Gastrocnemius medialis (tissue), 4 donors: ENCODE measurements around the gene INPP5B. TPM values are rescaled to one million over a fixed set of nuclear protein-coding genes. Genes with fewer than 3 reads are reported as not detected.

Experiments used
- ATAC-seq, 2 donors: fragments of 150-250 bp; one replicate each; pipeline ENCODE4 v1.9.1; 2016
- DNase-seq, 2 donors: peaks; one replicate each; pipeline ENCODE4 v3.0.0-alpha.2; 2019
- H3K27ac ChIP-seq, 4 donors: fragments of 200-600 bp; sonication (generic); 1 replicate in 1 of 4; 2 replicates in 3 of 4; pipeline ENCODE4 v1.5.1; 2016 to 2018; ENCODE audit warnings: mild to moderate bottlenecking in 2 of 4, moderate library complexity in 1 of 4
- H3K27me3 ChIP-seq, 3 donors: fragments of 200-600 bp; sonication (generic) in 2 of 3; 1 replicate in 1 of 3; 2 replicates in 2 of 3; pipeline versions ENCODE4 v1.5.1 to v1.6.0; 2016 to 2019; ENCODE audit warnings: mild to moderate bottlenecking in 1 of 3, moderate library complexity in 1 of 3
- H3K36me3 ChIP-seq, 2 donors: fragments of 200-600 bp; sonication (generic) in 1 of 2; one replicate each; pipeline ENCODE4 v1.5.1; 2017 to 2018
- H3K4me1 ChIP-seq, 2 donors: fragments of 200-600 bp; sonication (generic) in 1 of 2; one replicate each; pipeline ENCODE4 v1.5.1; 2016 to 2017; ENCODE audit warnings: mild to moderate bottlenecking in 2 of 2
- H3K4me3 ChIP-seq, 4 donors: fragments of 200-600 bp; sonication (generic) in 3 of 4; 1 replicate in 1 of 4; 2 replicates in 3 of 4; pipeline ENCODE4 v1.5.1; 2016 to 2019; ENCODE audit warnings: mild to moderate bottlenecking in 2 of 4
- H3K9me3 ChIP-seq, 3 donors: fragments of 200-600 bp; sonication (generic) in 2 of 3; 1 replicate in 1 of 3; 2 replicates in 2 of 3; pipeline ENCODE4 v1.5.1; 2016 to 2019
- POLR2A ChIP-seq, 2 donors: fragments of 450-650 bp; IDR thresholded peaks; one replicate each; pipeline ENCODE4 v1.6.1; 2017; ENCODE audit warnings: antibody characterized with exemption in 2 of 2, mild to moderate bottlenecking in 2 of 2, moderate library complexity in 2 of 2
- in situ Hi-C, 4 donors: fragments of 200-750 bp; cut with MboI; loops; one replicate each; pipeline versions ENCODE4 v1.15.0 to v1.8.0; 2017; ENCODE audit warnings: low sequenced_read_pairs in 4 of 4
- intact Hi-C: fragments of 100-400 bp; cut with DNase I; formaldehyde crosslinking; loops from one replicate; pipeline ENCODE4 v1.15.1; 2023; ENCODE audit warnings: low total_unique reads
- total RNA-seq, 4 donors: library from RNA; depleted of rRNA; stranded (reverse); fragments of >200 nt; gene quantifications; one replicate each; pipeline versions ENCODE4 v1.1.0 to v1.2.3, GENCODE V29; 2016
- TF ChIP-seq, protein P1 (sequence below), 5 experiments: fragments of 450-650 bp in 3 of 5; fragments of 200-600 bp in 2 of 5; sonication (generic) in 2 of 5; IDR thresholded peaks in 4 of 5; conservative IDR thresholded peaks in 1 of 5; 1 replicate in 4 of 5; 2 replicates in 1 of 5; pipeline ENCODE4 v1.5.1; 2016 to 2019; ENCODE audit warnings: antibody characterized with exemption in 5 of 5, mild to moderate bottlenecking in 3 of 5, moderate library complexity in 3 of 5

Gene INPP5B
- total RNA-seq, 4 donors from 2014 or later: 6.8 to 13.4 (median 10.1) TPM

GRCh38 chr1:37945743-37946702 lies 830 bp downstream of the INPP5B start:
- Histone ChIP-seq H3K36me3 (peaks cover 0 to 31% of the 10 kb centered on the region in 2 donors), H3K27me3 (no peaks in the 10 kb centered on the region), H3K27ac (peak overlapping the region; percentile 82 to 94 (median 90)), H3K4me1 (peaks cover 10 to 23% of the 10 kb centered on the region in 2 donors), H3K9me3 (no peaks in the 10 kb centered on the region), H3K4me3 (peak overlapping the region; percentile 63 to 87 (median 78))
- DNase-seq: peak; percentile 39 to 74
- peak; percentile 41 to 42 for ATAC-seq
- in situ Hi-C loops: no loop called here
- TF ChIP-seq POLR2A (IDR thresholded peaks at IDR 0.05): no peak
- TF ChIP-seq, protein P1, sequence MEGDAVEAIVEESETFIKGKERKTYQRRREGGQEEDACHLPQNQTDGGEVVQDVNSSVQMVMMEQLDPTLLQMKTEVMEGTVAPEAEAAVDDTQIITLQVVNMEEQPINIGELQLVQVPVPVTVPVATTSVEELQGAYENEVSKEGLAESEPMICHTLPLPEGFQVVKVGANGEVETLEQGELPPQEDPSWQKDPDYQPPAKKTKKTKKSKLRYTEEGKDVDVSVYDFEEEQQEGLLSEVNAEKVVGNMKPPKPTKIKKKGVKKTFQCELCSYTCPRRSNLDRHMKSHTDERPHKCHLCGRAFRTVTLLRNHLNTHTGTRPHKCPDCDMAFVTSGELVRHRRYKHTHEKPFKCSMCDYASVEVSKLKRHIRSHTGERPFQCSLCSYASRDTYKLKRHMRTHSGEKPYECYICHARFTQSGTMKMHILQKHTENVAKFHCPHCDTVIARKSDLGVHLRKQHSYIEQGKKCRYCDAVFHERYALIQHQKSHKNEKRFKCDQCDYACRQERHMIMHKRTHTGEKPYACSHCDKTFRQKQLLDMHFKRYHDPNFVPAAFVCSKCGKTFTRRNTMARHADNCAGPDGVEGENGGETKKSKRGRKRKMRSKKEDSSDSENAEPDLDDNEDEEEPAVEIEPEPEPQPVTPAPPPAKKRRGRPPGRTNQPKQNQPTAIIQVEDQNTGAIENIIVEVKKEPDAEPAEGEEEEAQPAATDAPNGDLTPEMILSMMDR (IDR thresholded peaks at IDR 0.05 in 4 of 5, conservative IDR thresholded peaks at IDR 0.05 in 1 of 5): no peak
- intact Hi-C loops: loop anchor here (1.0 to 5.0 kb wide), 3 partner anchors 14 to 134 kb away; no protein-coding TSS in a partner anchor

- H3K27me3 ChIP-seq: no peaks in the 10 kb centered on the region
- no peak for DNase-seq
- no peaks in the 10 kb centered on the region for H3K9me3 ChIP-seq
- peaks cover 0 to 39% of the 10 kb centered on the region in 2 donors for H3K36me3 ChIP-seq
- peak overlapping the region in 3 of 4 donors; percentile 89 to 94 (median 92) for H3K27ac ChIP-seq
- peak overlapping the region in 1 of 4 donors; percentile 85 for H3K4me3 ChIP-seq
- intact Hi-C loops: loop anchor here (5.0 kb wide), 2 partner anchors 82 to 133 kb away; no protein-coding TSS in a partner anchor
- H3K4me1 ChIP-seq: peaks cover 10 to 23% of the 10 kb centered on the region in 2 donors
- in situ Hi-C loops: no loop called here
- ATAC-seq: no peak
- no peak for TF ChIP-seq POLR2A (IDR thresholded peaks at IDR 0.05)
Measured at GRCh38 chr1:37945251-37945650, 1.6 kb downstream of the INPP5B start.

- Histone ChIP-seq H3K36me3 (peaks cover 0 to 43% of the 10 kb centered on the region in 2 donors), H3K9me3 (no peaks in the 10 kb centered on the region), H3K4me1 (peaks cover 10 to 23% of the 10 kb centered on the region in 2 donors), H3K27me3 (no peaks in the 10 kb centered on the region), H3K27ac (peak overlapping the region in 3 of 4 donors; percentile 89 to 94 (median 92)), H3K4me3 (no peak overlapping the region)
- DNase-seq: no peak
- ATAC-seq: no peak
- intact Hi-C loops (loop anchor here (5.0 kb wide), 2 partner anchors 82 to 133 kb away; no protein-coding TSS in a partner anchor), in situ Hi-C loops (no loop called here)
- TF ChIP-seq, protein P1 (IDR thresholded peaks at IDR 0.05 in 4 of 5, conservative IDR thresholded peaks at IDR 0.05 in 1 of 5): no peak
- no peak for TF ChIP-seq POLR2A (IDR thresholded peaks at IDR 0.05)
Measured at GRCh38 chr1:37944816-37945215, 2.0 kb downstream of the INPP5B start.

DNA sequence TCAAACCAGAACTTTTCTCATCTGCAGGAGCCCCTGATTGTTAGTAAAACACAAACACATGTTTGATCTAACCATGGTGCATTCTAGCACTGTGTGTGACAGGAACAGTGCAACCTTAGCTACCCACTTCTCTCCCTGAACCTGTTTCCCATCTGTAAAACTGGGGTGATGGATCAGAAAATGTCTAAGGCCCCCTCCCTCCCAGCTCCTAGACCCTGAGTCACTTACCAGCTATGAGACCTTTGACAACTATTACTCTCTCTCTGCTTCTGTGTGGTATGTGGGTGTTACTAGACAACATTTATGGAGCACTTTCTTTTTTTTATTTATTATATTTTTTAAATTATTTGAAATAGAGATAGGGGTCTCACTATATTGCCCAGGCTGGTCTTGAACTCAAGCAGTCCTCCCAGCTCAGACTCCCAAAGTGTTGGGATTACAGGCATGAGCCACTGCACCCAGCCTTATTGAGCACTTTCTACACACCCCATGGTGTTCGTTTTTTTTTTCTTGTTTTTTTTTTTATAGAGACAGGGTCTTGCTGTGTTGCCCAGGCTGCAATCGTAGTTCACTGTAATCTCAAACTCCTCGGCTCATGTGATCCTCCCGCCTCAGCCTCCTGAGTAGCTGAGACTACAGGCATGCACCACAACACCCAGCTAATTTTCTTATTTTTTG lies 2.6 kb downstream of the INPP5B start:
- peaks cover 0 to 46% of the 10 kb centered on the region in 2 donors for H3K36me3 ChIP-seq
- intact Hi-C loops: no loop called here
- TF ChIP-seq POLR2A (IDR thresholded peaks at IDR 0.05): no peak
- TF ChIP-seq, protein P1 (IDR thresholded peaks at IDR 0.05 in 4 of 5, conservative IDR thresholded peaks at IDR 0.05 in 1 of 5): no peak
- in situ Hi-C loops: no loop called here
- H3K27ac ChIP-seq: no peak overlapping the region
- no peak for ATAC-seq
- H3K27me3 ChIP-seq: no peaks in the 10 kb centered on the region
- no peak for DNase-seq
- no peak overlapping the region for H3K4me3 ChIP-seq
- peaks cover 10 to 23% of the 10 kb centered on the region in 2 donors for H3K4me1 ChIP-seq
- no peaks in the 10 kb centered on the region for H3K9me3 ChIP-seq
